ENCODE data around the gene CALR. TPM values are rescaled to one million over a fixed set of nuclear protein-coding genes. Genes with fewer than 3 reads are reported as not detected.
A peak's percentile ranks its signal among the peaks of the same experiment; 100 is the strongest.

Gene CALR
- polyA plus RNA-seq, 1 donor (not counting 4 experiments of a cell fraction or from before 2014, with no cell fraction given), result 899 TPM

DNA sequence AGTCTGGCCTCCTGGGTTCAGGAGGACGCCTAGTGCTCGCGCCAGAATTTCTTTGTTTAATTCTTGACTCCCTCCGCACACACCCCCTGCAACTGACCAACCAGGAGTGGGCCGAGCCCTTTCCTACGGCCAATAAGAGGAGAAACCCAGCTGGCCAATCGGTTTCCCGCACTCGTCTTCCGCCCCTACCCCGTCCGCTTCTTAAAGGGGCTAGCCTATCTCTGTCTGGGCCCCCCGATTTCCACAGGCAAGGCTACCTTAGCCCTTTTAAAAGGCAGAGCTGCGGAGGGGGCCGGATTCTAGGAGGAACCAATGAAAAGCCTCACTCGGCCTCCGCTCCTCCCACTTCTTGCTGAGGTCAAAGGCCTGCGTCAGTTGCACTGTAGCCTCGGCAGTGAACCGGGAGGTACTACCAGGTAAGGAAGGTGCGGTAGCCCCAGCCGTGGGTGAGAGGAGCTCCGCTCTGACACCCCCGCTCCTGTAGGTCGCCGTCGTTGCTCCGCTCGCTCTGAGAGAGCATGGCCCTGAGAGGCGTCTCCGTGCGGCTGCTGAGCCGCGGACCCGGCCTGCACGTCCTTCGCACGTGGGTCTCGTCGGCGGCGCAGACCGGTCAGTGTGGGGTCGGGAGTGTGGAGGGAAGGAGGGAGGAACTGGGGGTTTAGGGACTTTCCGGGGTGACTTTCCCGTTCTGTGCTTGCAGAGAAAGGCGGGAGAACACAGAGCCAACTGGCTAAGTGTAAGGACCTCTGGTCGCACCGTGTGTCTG is 47.4 kb upstream of the CALR start, which contains the start of gene GCDH:
TSS of gene GCDH (plus strand) at position 374 of the 766 bp plus-strand sequence. CDS start at position 519, 145 bp downstream.
- Histone ChIP-seq H4K20me1 (ENCODE audit: control insufficient read depth, extremely low read depth, insufficient read depth, low read length) (no peaks in the 10 kb centered on the region), H3K79me2 (ENCODE audit: control insufficient read depth, insufficient read depth, low read length) (peaks cover 10% of the 10 kb centered on the region), H3K4me1 (ENCODE audit: control insufficient read depth, extremely low read depth, insufficient read depth, low read length) (peaks cover 7% of the 10 kb centered on the region), H3K4me2 (ENCODE audit: control insufficient read depth, extremely low read depth, insufficient read depth, low read depth, low read length) (peak within 1 kb of the TSS; percentile 83), H3K4me3 (ENCODE audit: control insufficient read depth in 2 of 3, extremely low read depth in 1 of 3, insufficient read depth in 2 of 3, low read depth in 1 of 3, low read length in 3 of 3) (peak within 1 kb of the TSS; percentile 72 to 95 (median 95)), H2AFZ (ENCODE audit: control insufficient read depth, low read length) (peak within 1 kb of the TSS; percentile 90), H3K36me3 (ENCODE audit: control insufficient read depth in 2 of 2, extremely low read depth in 1 of 2, insufficient read depth in 2 of 2, low read length in 2 of 2) (peaks cover 4 to 16% of the 10 kb centered on the region in 2 experiments), H3K9me1 (ENCODE audit: control insufficient read depth, extremely low read depth, insufficient read depth, low read length) (no peaks in the 10 kb centered on the region), H3K9ac (ENCODE audit: control insufficient read depth, extremely low read depth, insufficient read depth, low read length) (peak within 1 kb of the TSS; percentile 77), H3K27ac (ENCODE audit: control insufficient read depth, insufficient read depth, low read length) (peak within 1 kb of the TSS; percentile 80), H3K27me3 (ENCODE audit: control insufficient read depth, extremely low read depth, insufficient read depth, low read length) (no peaks in the 10 kb centered on the region), H3K9me3 (ENCODE audit: control insufficient read depth, low read depth, low read length) (no peaks in the 10 kb centered on the region)
- DNase-seq (ENCODE audit: low read depth, low spot score), result peak; percentile 95
- dilution Hi-C loops (cut with MboI; ENCODE audit: extremely low pct_ligation_motif_present, low sequenced_read_pairs), result no loop called here
- no peak for TF ChIP-seq EZH2 (IDR thresholded peaks at IDR 0.05; ENCODE audit: low read length)
- TF ChIP-seq, protein P1, sequence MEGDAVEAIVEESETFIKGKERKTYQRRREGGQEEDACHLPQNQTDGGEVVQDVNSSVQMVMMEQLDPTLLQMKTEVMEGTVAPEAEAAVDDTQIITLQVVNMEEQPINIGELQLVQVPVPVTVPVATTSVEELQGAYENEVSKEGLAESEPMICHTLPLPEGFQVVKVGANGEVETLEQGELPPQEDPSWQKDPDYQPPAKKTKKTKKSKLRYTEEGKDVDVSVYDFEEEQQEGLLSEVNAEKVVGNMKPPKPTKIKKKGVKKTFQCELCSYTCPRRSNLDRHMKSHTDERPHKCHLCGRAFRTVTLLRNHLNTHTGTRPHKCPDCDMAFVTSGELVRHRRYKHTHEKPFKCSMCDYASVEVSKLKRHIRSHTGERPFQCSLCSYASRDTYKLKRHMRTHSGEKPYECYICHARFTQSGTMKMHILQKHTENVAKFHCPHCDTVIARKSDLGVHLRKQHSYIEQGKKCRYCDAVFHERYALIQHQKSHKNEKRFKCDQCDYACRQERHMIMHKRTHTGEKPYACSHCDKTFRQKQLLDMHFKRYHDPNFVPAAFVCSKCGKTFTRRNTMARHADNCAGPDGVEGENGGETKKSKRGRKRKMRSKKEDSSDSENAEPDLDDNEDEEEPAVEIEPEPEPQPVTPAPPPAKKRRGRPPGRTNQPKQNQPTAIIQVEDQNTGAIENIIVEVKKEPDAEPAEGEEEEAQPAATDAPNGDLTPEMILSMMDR (optimal IDR thresholded peaks at IDR 0.05 in 1 of 3, IDR thresholded peaks at IDR 0.05 in 1 of 3, conservative IDR thresholded peaks at IDR 0.05 in 1 of 3; ENCODE audit: extremely low read depth in 1 of 3, insufficient read depth in 2 of 3, low read length in 3 of 3), result no peak
- peak; percentile 91 for FAIRE-seq

DNA sequence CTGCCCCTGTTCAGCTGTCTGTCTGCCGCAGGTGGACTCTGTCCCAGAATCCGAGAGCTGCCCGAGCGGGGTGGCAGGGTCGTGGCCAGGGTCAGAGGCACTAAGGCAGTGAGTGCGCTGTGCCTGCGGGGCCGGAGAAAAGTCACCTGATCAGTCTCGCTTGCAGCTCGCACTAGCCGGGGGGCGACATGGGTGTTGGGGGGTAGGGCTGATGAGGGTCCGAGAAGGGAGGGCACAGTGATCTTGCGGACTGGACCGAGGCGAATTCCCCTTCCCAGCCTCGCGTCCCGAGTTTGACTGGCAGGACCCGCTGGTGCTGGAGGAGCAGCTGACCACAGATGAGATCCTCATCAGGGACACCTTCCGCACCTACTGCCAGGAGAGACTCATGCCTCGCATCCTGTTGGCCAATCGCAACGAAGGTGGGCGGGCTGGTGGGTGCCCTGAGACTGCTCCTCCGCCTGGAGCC is 46.8 kb upstream of the CALR start:
- H3K4me2 ChIP-seq (ENCODE audit: control insufficient read depth, extremely low read depth, insufficient read depth, low read depth, low read length), result peak overlapping the region; percentile 83
- peaks cover 10% of the 10 kb centered on the region for H3K79me2 ChIP-seq (ENCODE audit: control insufficient read depth, insufficient read depth, low read length)
- peak overlapping the region; percentile 72 to 95 (median 95) for H3K4me3 ChIP-seq (ENCODE audit: control insufficient read depth in 2 of 3, extremely low read depth in 1 of 3, insufficient read depth in 2 of 3, low read depth in 1 of 3, low read length in 3 of 3)
- no peaks in the 10 kb centered on the region for H3K9me1 ChIP-seq (ENCODE audit: control insufficient read depth, extremely low read depth, insufficient read depth, low read length)
- no peaks in the 10 kb centered on the region for H3K9me3 ChIP-seq (ENCODE audit: control insufficient read depth, low read depth, low read length)
- H3K36me3 ChIP-seq (ENCODE audit: control insufficient read depth in 2 of 2, extremely low read depth in 1 of 2, insufficient read depth in 2 of 2, low read length in 2 of 2), result peaks cover 4 to 20% of the 10 kb centered on the region in 2 experiments
- DNase-seq (ENCODE audit: low read depth, low spot score) (no peak), FAIRE-seq (no peak)
- peak overlapping the region; percentile 80 for H3K27ac ChIP-seq (ENCODE audit: control insufficient read depth, insufficient read depth, low read length)
- H3K4me1 ChIP-seq (ENCODE audit: control insufficient read depth, extremely low read depth, insufficient read depth, low read length), result peaks cover 7% of the 10 kb centered on the region
- peak overlapping the region; percentile 90 for H2AFZ ChIP-seq (ENCODE audit: control insufficient read depth, low read length)
- H4K20me1 ChIP-seq (ENCODE audit: control insufficient read depth, extremely low read depth, insufficient read depth, low read length), result no peaks in the 10 kb centered on the region
- no peaks in the 10 kb centered on the region for H3K27me3 ChIP-seq (ENCODE audit: control insufficient read depth, extremely low read depth, insufficient read depth, low read length)
- H3K9ac ChIP-seq (ENCODE audit: control insufficient read depth, extremely low read depth, insufficient read depth, low read length), result peak overlapping the region; percentile 77
- TF ChIP-seq, protein P1 (optimal IDR thresholded peaks at IDR 0.05 in 1 of 3, IDR thresholded peaks at IDR 0.05 in 1 of 3, conservative IDR thresholded peaks at IDR 0.05 in 1 of 3; ENCODE audit: extremely low read depth in 1 of 3, insufficient read depth in 2 of 3, low read length in 3 of 3), result no peak
- no peak for TF ChIP-seq EZH2 (IDR thresholded peaks at IDR 0.05; ENCODE audit: low read length)
- dilution Hi-C loops (cut with MboI; ENCODE audit: extremely low pct_ligation_motif_present, low sequenced_read_pairs), result no loop called here

Data from keratinocyte (primary cell).